CD4-positive, alpha-beta T cell (primary cell): ENCODE data around the gene CAPN9. TPM values are rescaled to one million over a fixed set of nuclear protein-coding genes. Genes with fewer than 3 reads are reported as not detected.

Experiments used
- ATAC-seq: fragments of 200-7000 bp; cut with Tn5 transposase; one replicate; pipeline ENCODE4 v1.10.0; 2022; ENCODE audit warnings: mild to moderate bottlenecking; ENCODE audit not compliant: poor library complexity
- CTCF ChIA-PET: fragments of 350-600 bp; sonication (Branson Sonifier 250); formaldehyde crosslinking; loops from one replicate; lab custom pipeline; 2021; ENCODE audit warnings: antibody characterized with exemption, inconsistent platforms; lab: Charles Lee
- POLR2A ChIA-PET: fragments of 350-600 bp; sonication (Branson Sonifier 250); formaldehyde crosslinking; loops from one replicate; lab custom pipeline; 2021; ENCODE audit warnings: antibody characterized with exemption, inconsistent platforms; lab: Charles Lee
- DNase-seq, 14 experiments: peaks; one replicate each; pipeline ENCODE4 v3.0.0-alpha.2; 2013 to 2020; ENCODE audit warnings: mixed read lengths in 2 of 14
- H3K27ac ChIP-seq, 2 donors: one replicate each; pipeline versions ENCODE4 v1.5.1 to v1.7.0; 2013; ENCODE audit warnings: low read length in 2 of 2, low read depth in 1 of 2, mild to moderate bottlenecking in 1 of 2
- H3K27me3 ChIP-seq, 2 experiments: 1 replicate in 1 of 2; 2 replicates in 1 of 2; pipeline versions ENCODE4 v1.6.1 to v1.7.0; 2013; ENCODE audit warnings: low read length in 2 of 2, control low read depth in 1 of 2, mild to moderate bottlenecking in 1 of 2, moderate library complexity in 1 of 2; ENCODE audit not compliant: insufficient read depth in 2 of 2, control insufficient read depth in 1 of 2
- H3K36me3 ChIP-seq: one replicate; pipeline ENCODE4 v1.6.1; 2013; ENCODE audit warnings: low read length, control low read depth; ENCODE audit not compliant: insufficient read depth
- H3K4me1 ChIP-seq: one replicate; pipeline ENCODE4 v1.6.1; 2013; ENCODE audit warnings: low read length, control low read depth; ENCODE audit not compliant: insufficient read depth
- H3K4me3 ChIP-seq: one replicate; pipeline ENCODE4 v1.5.1; 2013; ENCODE audit warnings: mild to moderate bottlenecking, low read length, moderate library complexity
- H3K9me3 ChIP-seq, 2 experiments: 1 replicate in 1 of 2; 2 replicates in 1 of 2; pipeline versions ENCODE4 v1.6.1 to v1.7.0; 2013; ENCODE audit warnings: low read length in 2 of 2, mild to moderate bottlenecking in 2 of 2, control low read depth in 1 of 2, moderate library complexity in 1 of 2; ENCODE audit not compliant: control insufficient read depth in 1 of 2, insufficient read depth in 1 of 2
- H3K27ac Mint-ChIP-seq: one replicate; pipeline ENCODE4 v1.8.0; 2020; ENCODE audit warnings: mixed read lengths
- H3K27me3 Mint-ChIP-seq: one replicate; pipeline ENCODE4 v1.8.0; 2021; ENCODE audit warnings: mixed read lengths
- H3K36me3 Mint-ChIP-seq: one replicate; pipeline ENCODE4 v1.8.0; 2021; ENCODE audit warnings: low read depth, mixed read lengths
- H3K4me1 Mint-ChIP-seq: one replicate; pipeline ENCODE4 v1.8.0; 2021; ENCODE audit warnings: low read depth, mixed read lengths
- H3K4me3 Mint-ChIP-seq: one replicate; pipeline ENCODE4 v1.8.0; 2020; ENCODE audit warnings: mild to moderate bottlenecking, mixed read lengths
- H3K9me3 Mint-ChIP-seq: one replicate; pipeline ENCODE4 v1.8.0; 2020; ENCODE audit warnings: mixed read lengths
- CTCF ChIP-seq: fragments of 200-600 bp; IDR thresholded peaks from one replicate; pipeline ENCODE4 v1.8.0; 2022; ENCODE audit warnings: antibody characterized with exemption, mild to moderate bottlenecking
- intact Hi-C, 2 experiments: fragments of 100-400 bp; cut with DNase I in 1 of 2; cut with micrococcal nuclease in 1 of 2; formaldehyde crosslinking; loops; one replicate each; pipeline versions ENCODE4 v1.15.1 to v1.9.0; 2023 to 2025; cut with DNase I, micrococcal nuclease
- total RNA-seq, 174 experiments: library from RNA in 2 of 174; stranded (reverse) in 2 of 174; gene quantifications; one replicate each; pipeline ENCODE4 v1.2.3 and lab custom pipeline; 2021 to 2026

Gene CAPN9
- total RNA-seq, 2 experiments from 2014 or later: not detected

- no peak for DNase-seq
- no peaks in the 10 kb centered on the region for H3K36me3 ChIP-seq
- no peak overlapping the region for H3K4me3 ChIP-seq
- ChIA-PET POLR2A (no interaction called here), CTCF (no interaction called here)
- H3K27me3 Mint-ChIP-seq: peaks cover 11% of the 10 kb centered on the region
- H3K4me3 Mint-ChIP-seq: no peak overlapping the region
- H3K27ac Mint-ChIP-seq: no peak overlapping the region
- H3K9me3 ChIP-seq: no peaks in the 10 kb centered on the region
- H3K27ac ChIP-seq: no peak overlapping the region
- no peak for ATAC-seq
- H3K4me1 ChIP-seq: no peaks in the 10 kb centered on the region
- intact Hi-C loops: no loop called here
- H3K4me1 Mint-ChIP-seq: no peaks in the 10 kb centered on the region
- TF ChIP-seq CTCF: no peak
- H3K9me3 Mint-ChIP-seq: no peaks in the 10 kb centered on the region
- H3K36me3 Mint-ChIP-seq: no peaks in the 10 kb centered on the region
- H3K27me3 ChIP-seq: peaks cover 0 to 4% of the 10 kb centered on the region in 2 experiments
These were observed 34.4 kb downstream of the CAPN9 start for GRCh38 chr1:230781594-230781993.

GRCh38 chr1:230784163-230784562 is 37.0 kb downstream of the CAPN9 start:
- Mint-ChIP-seq H3K4me1 (no peaks in the 10 kb centered on the region), H3K9me3 (no peaks in the 10 kb centered on the region), H3K27ac (no peak overlapping the region), H3K27me3 (peaks cover 15% of the 10 kb centered on the region), H3K4me3 (no peak overlapping the region), H3K36me3 (no peaks in the 10 kb centered on the region)
- ATAC-seq: no peak
- Histone ChIP-seq H3K4me1 (no peaks in the 10 kb centered on the region), H3K36me3 (no peaks in the 10 kb centered on the region), H3K27ac (no peak overlapping the region), H3K27me3 (no peaks in the 10 kb centered on the region), H3K4me3 (no peak overlapping the region), H3K9me3 (no peaks in the 10 kb centered on the region)
- POLR2A ChIA-PET: no interaction called here
- CTCF ChIA-PET: no interaction called here
- intact Hi-C loops: no loop called here
- DNase-seq: no peak
- no peak for TF ChIP-seq CTCF

GRCh38 chr1:230785636-230786384 is 38.6 kb downstream of the CAPN9 start:
- intact Hi-C loops: no loop called here
- H3K9me3 Mint-ChIP-seq: no peaks in the 10 kb centered on the region
- Histone ChIP-seq H3K4me3 (no peak overlapping the region), H3K27me3 (no peaks in the 10 kb centered on the region), H3K9me3 (no peaks in the 10 kb centered on the region), H3K36me3 (no peaks in the 10 kb centered on the region), H3K4me1 (no peaks in the 10 kb centered on the region), H3K27ac (no peak overlapping the region)
- H3K27me3 Mint-ChIP-seq: peaks cover 4% of the 10 kb centered on the region
- DNase-seq (no peak), ATAC-seq (no peak)
- no peak overlapping the region for H3K27ac Mint-ChIP-seq
- H3K4me3 Mint-ChIP-seq: no peak overlapping the region
- H3K36me3 Mint-ChIP-seq: no peaks in the 10 kb centered on the region
- ChIA-PET POLR2A (no interaction called here), CTCF (no interaction called here)
- no peaks in the 10 kb centered on the region for H3K4me1 Mint-ChIP-seq
- TF ChIP-seq CTCF: no peak
